ENCODE results near the gene NCK2. TPM values are rescaled to one million over a fixed set of nuclear protein-coding genes. Genes with fewer than 3 reads are reported as not detected.

The NCK2 gene
- total RNA-seq, 2 donors from 2014 or later, result 41.0 to 50.0 TPM

DNA sequence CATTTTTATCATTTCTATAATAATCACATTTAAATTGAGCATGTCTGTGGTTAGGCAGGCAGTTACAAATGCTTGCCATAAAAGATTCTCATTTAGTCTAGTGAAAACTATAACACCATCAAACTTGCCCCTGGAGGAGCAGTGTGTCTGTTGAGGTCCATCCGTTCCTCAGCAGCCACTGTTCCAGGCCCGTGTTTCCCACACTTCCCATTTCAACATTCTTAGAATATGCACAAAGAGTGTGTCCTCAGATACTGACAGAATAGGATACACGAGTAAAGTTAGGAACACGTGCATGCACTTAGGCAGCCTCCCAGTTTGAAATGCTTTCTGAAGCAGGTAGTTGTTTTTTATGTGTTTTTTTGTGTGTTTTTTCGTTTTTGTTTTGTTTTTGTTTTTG lies 39.9 kb downstream of the NCK2 start:
- no peak for ATAC-seq (ENCODE audit: insufficient number of reproducible peaks, low FRiP score, low read depth)
- Histone ChIP-seq H3K27me3 (replicated peaks; ENCODE audit: insufficient read depth) (no peaks in the 10 kb centered on the region), H3K27ac (no peak overlapping the region), H3K4me1 (ENCODE audit: control insufficient read depth in 1 of 2, low read depth in 2 of 2) (peaks cover 24 to 36% of the 10 kb centered on the region in 2 donors), H3K36me3 (no peaks in the 10 kb centered on the region), H3K9me3 (no peaks in the 10 kb centered on the region), H3K4me3 (no peak overlapping the region)
- no peak for DNase-seq (ENCODE audit: low spot score)
- TF ChIP-seq, protein P1, sequence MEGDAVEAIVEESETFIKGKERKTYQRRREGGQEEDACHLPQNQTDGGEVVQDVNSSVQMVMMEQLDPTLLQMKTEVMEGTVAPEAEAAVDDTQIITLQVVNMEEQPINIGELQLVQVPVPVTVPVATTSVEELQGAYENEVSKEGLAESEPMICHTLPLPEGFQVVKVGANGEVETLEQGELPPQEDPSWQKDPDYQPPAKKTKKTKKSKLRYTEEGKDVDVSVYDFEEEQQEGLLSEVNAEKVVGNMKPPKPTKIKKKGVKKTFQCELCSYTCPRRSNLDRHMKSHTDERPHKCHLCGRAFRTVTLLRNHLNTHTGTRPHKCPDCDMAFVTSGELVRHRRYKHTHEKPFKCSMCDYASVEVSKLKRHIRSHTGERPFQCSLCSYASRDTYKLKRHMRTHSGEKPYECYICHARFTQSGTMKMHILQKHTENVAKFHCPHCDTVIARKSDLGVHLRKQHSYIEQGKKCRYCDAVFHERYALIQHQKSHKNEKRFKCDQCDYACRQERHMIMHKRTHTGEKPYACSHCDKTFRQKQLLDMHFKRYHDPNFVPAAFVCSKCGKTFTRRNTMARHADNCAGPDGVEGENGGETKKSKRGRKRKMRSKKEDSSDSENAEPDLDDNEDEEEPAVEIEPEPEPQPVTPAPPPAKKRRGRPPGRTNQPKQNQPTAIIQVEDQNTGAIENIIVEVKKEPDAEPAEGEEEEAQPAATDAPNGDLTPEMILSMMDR (IDR thresholded peaks at IDR 0.05), result no peak

DNA sequence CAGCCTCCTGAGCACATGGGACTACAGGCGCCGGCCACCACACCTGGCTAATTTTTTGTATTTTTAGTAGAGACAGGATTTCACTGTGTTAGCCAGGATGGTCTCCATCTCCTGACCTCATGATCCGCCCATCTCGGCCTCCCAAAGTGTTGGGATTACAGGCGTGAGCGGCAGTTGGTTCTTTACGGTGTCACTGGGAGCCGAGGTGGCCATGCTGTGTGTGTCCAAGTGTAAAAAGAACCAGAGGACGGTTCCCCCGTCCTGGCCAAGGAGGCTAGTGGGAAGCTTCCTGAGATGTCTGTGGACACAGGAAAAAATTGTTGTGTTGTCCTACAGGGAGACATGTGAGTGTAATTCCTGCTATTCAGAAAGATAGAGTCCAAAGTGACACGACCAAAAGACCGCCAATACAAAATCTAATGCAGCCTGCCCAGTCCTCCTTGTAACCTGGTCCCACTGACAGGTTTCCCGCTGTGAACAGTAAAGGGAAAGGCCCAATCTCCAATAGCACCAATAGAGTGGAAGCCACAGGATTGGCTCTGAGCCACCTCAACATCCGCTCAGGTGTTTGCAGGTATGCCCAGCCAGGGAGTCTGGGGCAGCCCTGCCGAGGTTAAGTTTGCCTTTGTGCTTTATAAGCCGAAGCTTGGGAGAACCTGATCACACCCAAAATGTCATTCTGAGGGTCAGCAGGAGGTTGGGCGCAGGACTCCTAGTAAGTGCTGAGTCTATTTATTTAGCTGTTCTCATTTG lies 40.6 kb downstream of the NCK2 start:
- TF ChIP-seq, protein P1 (IDR thresholded peaks at IDR 0.05), result no peak
- no peak for DNase-seq (ENCODE audit: low spot score)
- Histone ChIP-seq H3K4me3 (no peak overlapping the region), H3K4me1 (ENCODE audit: control insufficient read depth in 1 of 2, low read depth in 2 of 2) (peaks cover 28 to 41% of the 10 kb centered on the region in 2 donors), H3K36me3 (no peaks in the 10 kb centered on the region), H3K9me3 (no peaks in the 10 kb centered on the region), H3K27ac (no peak overlapping the region), H3K27me3 (replicated peaks; ENCODE audit: insufficient read depth) (no peaks in the 10 kb centered on the region)
- no peak for ATAC-seq (ENCODE audit: insufficient number of reproducible peaks, low FRiP score, low read depth)

DNA sequence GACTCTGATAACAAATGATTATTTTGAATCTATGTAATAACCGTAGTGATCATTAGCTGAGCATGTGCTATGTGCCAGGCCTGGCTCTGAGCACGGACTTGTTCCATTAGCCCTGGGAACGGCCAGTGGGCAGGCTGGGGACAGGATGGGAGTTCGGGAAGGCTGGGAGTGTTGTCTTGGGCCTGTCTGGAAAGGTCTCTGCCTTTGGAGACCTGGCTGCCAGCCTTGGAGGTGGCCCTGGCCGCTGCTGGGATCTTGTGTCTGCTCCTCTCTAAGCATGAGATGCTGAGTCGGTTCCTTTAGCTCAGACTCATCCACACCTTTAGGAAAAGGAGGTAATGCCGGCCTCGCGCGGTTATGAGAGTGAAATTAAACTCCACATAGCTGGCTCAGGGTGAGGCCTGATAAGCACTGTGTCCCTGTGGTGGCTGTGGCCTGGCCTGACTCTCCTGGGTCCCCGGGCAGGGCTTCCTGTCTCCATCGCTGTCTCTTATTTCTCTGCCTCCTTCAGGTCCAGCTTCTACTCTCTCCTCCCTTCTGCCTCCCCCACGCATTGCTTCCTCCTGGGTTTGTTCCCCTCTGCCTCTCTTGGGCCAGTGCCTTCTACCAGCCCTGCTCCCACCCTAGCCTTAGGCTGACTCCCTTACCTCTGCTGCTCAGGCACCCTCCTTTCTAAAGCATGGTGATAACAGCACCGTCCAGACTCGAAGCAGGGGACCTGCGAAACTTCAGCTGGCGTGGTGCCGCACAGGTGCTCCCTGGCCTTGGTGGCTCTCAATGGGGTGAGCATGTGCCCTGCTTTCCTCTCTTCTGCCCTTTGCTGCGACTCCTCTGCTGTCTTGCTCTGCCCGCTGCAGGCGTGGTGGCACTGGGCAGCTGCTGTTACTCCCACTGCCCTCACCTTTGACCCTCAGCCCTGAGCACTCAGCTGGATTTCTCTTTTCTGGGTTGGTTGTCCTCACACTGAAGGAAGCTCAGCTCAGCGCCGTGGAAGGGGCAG lies 41.8 kb downstream of the NCK2 start:
- no peak for ATAC-seq (ENCODE audit: insufficient number of reproducible peaks, low FRiP score, low read depth)
- H3K27me3 ChIP-seq (replicated peaks; ENCODE audit: insufficient read depth), result no peaks in the 10 kb centered on the region
- TF ChIP-seq, protein P1 (IDR thresholded peaks at IDR 0.05), result no peak
- H3K4me3 ChIP-seq, result no peak overlapping the region
- no peaks in the 10 kb centered on the region for H3K9me3 ChIP-seq
- peaks cover 34 to 51% of the 10 kb centered on the region in 2 donors for H3K4me1 ChIP-seq (ENCODE audit: control insufficient read depth in 1 of 2, low read depth in 2 of 2)
- H3K36me3 ChIP-seq, result no peaks in the 10 kb centered on the region
- no peak for DNase-seq (ENCODE audit: low spot score)
- H3K27ac ChIP-seq, result peak overlapping the region; percentile 32 to 60

DNA sequence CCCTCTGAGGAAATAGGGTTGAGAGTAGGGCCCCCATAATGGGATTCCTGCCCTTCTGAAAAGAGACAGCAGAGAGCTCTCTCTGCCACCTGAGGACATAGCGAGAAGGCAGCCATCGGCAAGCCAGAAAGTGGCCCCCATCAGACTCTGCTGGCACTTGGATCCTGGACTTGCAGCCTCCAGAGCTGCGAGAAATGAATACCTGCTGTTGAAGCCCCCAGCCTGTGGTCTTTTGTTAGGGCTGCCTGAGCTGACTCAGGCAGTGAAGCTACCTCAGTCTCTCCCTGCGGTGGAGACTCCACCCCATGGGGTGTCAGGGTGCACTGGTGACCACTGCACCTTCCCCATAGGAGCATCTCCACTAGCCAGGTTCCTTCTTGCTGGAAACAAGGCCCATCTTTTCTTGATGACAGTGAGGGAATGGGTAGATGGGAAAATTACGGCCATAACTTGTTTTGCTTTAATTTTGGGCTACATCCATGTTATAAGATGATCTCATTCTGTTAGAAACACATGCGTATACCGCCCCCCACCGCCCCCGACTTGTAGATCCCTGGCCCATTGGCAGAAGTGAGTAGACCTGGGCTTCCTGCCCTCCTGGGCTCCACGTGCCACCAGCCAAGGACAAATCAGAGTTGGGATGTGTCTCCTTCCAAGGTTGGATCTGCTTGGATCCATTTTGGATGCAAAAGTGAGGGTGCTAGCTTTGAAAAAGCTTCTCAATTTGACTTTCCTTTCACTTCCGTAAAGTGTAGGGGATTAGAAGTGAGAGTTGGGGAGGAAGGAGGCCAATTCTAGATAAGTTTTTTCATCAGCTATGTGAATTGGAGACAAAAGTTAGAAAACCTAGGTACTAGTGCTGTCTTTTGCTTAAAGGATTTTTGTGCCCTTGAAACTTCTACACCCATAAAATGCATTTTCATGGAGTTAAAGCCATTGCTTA lies 42.9 kb downstream of the NCK2 start:
- H3K4me3 ChIP-seq, result peak overlapping the region; percentile 11
- H3K27me3 ChIP-seq (replicated peaks; ENCODE audit: insufficient read depth), result no peaks in the 10 kb centered on the region
- no peaks in the 10 kb centered on the region for H3K36me3 ChIP-seq
- peak overlapping the region; percentile 32 to 60 for H3K27ac ChIP-seq
- H3K4me1 ChIP-seq (ENCODE audit: control insufficient read depth in 1 of 2, low read depth in 2 of 2), result peaks cover 34 to 51% of the 10 kb centered on the region in 2 donors
- DNase-seq (ENCODE audit: low spot score) (no peak), ATAC-seq (ENCODE audit: insufficient number of reproducible peaks, low FRiP score, low read depth) (no peak)
- TF ChIP-seq, protein P1 (IDR thresholded peaks at IDR 0.05), result no peak
- H3K9me3 ChIP-seq, result no peaks in the 10 kb centered on the region
